GM13976 (cell line): ENCODE results near the gene DAW1.
"Not testable (repeated sequence)": the region's sequence is repeated elsewhere in the genome, so short reads cannot be mapped to it uniquely, and the experiment has no call there.

Experiments
- DNase-seq: peaks from one replicate; pipeline ENCODE4 v3.0.0; 2012; ENCODE audit warnings: low spot score
- in situ Hi-C: fragments of 300-500 bp; cut with MboI; formaldehyde crosslinking; loops from one replicate; pipeline ENCODE4 v1.12.0; 2022; ENCODE audit warnings: low sequenced_read_pairs, mixed read lengths, inconsistent platforms; ENCODE audit not compliant: unreplicated experiment
- TF ChIP-seq, protein P1 (sequence below): IDR thresholded peaks from 2 replicates; pipeline ENCODE4 v1.5.1; 2012; ENCODE audit warnings: borderline replicate concordance, mild to moderate bottlenecking; ENCODE audit not compliant: insufficient read depth; ENCODE audit errors: extremely low read depth, missing control alignments, control extremely low read depth

The DAW1 gene

DNA sequence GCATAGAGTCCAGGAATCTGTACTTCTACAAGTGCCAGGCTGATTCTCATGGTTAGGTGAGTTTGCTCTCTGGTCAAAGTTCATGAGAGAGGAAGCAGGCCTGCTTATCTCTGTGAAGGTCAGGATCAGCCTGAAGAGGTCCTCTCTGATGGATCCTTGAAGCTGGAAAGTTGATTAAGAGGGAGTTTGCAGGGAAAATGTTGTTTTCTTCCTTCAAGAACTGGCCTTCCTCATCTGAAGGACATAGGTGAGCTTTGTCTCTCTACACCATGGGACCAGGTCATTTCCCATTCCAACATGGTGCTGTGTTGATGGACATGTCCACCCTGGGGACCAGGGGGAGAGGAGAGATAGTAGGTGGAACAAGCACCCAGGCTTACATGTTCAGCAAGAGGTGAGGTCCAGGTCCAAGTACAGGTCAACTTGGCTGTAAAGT is 42.9 kb upstream of the DAW1 start:
- TF ChIP-seq, protein P1, sequence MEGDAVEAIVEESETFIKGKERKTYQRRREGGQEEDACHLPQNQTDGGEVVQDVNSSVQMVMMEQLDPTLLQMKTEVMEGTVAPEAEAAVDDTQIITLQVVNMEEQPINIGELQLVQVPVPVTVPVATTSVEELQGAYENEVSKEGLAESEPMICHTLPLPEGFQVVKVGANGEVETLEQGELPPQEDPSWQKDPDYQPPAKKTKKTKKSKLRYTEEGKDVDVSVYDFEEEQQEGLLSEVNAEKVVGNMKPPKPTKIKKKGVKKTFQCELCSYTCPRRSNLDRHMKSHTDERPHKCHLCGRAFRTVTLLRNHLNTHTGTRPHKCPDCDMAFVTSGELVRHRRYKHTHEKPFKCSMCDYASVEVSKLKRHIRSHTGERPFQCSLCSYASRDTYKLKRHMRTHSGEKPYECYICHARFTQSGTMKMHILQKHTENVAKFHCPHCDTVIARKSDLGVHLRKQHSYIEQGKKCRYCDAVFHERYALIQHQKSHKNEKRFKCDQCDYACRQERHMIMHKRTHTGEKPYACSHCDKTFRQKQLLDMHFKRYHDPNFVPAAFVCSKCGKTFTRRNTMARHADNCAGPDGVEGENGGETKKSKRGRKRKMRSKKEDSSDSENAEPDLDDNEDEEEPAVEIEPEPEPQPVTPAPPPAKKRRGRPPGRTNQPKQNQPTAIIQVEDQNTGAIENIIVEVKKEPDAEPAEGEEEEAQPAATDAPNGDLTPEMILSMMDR, result no peak
- in situ Hi-C loops, result no loop called here
- DNase-seq, result no peak

DNA sequence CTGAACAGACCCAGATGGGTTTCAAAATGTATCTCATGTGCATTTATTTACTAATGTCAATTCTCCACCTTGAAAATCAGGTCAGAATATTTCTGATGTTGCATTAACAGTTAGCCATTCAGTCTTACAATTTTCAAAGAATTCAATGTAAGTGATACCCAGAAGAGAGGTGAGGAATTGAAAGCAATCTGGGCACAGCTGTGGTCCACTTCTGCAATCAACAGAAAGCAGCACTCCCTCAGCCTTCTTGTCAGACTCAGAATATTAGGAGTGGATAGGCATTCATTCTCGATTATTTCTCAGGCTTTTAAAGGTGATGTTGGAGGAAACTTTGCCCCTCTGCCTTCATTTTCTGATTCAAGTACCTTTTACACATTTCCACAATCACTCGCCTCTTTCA is 42.1 kb upstream of the DAW1 start:
- in situ Hi-C loops, result no loop called here
- TF ChIP-seq, protein P1, result no peak
- no peak for DNase-seq

DNA sequence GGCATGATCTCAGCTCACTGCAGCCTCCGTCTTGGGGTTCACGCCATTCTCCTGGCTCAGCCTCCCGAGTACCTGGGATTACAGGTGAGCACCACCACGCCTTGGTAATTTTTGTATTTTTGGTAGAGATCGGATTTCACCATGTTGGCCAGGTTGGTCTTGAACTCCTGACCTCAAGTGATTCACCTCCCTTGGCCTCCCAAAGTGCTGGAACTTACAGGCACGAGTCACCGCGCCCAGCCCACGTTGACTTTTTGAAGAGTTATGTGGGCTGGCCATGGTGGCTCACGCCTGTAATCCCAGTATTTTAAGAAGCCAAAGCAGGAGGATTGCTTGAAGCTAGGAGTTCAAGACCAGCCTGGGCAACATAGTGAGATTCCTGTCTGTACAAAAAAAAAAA is 37.0 kb upstream of the DAW1 start:
- in situ Hi-C loops, result no loop called here
- TF ChIP-seq, protein P1, result no peak
- DNase-seq, result no peak

DNA sequence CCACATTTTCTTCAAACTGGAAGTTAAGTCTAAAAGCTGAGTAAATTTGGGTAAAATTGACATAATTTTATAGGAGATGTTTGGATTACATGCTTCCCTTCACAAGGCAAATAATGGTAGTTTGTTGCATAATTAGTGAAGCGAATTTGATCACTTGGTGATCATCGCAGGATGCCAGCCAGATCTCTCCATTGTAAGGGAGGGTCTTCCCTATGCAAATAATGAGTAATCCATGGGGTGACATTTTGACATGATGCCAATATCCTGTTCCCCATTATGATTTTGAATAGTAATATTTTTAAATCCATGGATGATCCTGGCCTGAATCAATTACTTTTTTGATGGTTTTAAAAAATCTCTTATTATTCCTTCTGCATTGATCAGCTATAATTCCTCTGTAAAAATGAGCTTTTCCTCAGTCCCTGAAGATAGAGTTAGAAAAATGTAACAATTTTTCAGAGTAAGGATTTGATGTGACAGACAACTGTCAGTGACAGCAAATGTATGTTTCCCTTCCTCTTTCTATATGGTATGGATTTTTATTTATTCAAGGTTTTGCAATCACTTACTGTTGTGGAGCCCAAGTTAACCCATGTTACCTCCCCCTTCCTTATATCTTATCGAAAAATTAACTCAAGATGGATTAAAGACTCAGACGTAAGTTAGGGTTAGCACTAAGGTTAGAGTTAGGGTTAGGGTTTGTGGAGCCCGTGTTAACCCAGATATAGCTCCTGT is 36.3 kb upstream of the DAW1 start:
- in situ Hi-C loops, result no loop called here
- DNase-seq, result no peak
- TF ChIP-seq, protein P1, result no peak

DNA sequence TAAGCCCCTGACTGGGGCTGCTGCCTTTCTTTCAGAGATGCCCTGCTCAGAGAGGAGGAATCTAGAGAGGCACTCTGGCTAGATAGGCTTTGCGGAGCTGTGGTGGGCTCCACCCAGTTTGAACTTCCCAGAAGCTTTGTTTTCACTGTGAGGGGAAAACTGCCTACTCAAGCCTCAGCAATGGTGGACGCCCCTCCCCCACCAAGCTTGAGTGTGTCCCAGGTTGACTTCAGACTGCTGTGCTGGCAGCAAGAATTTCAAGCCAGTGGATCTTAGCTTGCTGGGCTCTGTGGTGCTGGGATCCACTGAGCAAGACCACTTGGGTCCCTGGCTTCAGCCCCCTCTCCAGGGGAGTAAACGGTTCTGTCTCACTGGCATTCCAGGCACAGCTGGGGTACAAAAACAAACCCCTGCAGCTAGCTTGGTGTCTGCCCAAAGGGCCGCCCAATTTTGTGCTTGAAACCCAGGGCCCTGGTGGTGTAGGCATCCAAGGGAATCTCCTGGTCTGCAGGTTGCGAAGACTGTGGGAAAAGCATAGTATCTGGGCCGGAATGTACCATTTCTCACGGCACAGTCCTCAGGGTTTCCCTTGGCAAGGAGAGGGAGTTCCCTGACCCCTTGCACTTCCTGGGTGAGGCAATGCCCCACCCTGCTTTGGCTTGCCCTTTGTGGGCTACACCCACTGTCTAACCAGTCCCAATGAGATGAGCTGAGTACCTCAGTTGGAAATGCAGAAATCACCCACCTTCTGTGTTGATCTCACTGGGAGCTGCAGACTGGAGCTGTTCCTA is 31.9 kb upstream of the DAW1 start:
- DNase-seq, in situ Hi-C loops: not testable (repeated sequence)

DNA sequence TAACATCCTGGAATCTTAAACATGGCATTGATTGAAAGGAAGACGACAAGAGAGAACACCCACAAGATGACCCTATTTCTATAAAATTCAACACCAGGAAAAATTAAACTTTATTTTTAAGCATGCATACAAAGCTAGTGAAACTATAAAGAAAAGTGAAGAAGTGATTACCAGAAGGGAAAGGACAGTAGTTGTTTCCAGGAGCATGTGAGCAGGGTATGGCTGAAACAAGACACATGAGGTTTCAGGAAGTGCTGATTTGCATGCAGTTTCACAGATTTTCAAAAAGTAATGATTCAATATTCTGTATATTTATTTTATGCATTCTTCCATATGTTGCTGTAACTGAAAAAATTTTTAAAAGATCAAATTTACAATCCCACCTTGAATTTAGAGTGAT is 24.6 kb upstream of the DAW1 start:
- no peak for DNase-seq

More for the DNA sequence above, 24.6 kb upstream of the DAW1 start:
- TF ChIP-seq, protein P1, result no peak
- in situ Hi-C loops, result no loop called here
